HCT116 (cell line): ENCODE data around the gene SSR1.

ENCODE experiments used
- EZH2 ChIP-seq: fragments of 200-600 bp; sonication (generic); IDR thresholded peaks from 2 replicates; pipeline ENCODE4 v1.6.1; 2017; ENCODE audit warnings: antibody characterized with exemption, mixed run types
- POLR2A ChIP-seq: IDR thresholded peaks from 2 replicates; pipeline ENCODE4 v1.7.0; 2011; ENCODE audit warnings: borderline replicate concordance; ENCODE audit not compliant: insufficient read depth, insufficient read length; ENCODE audit errors: extremely low read depth
- TF ChIP-seq, protein P1 (sequence below): IDR thresholded peaks from 2 replicates; pipeline ENCODE4 v1.6.1; 2012
- TF ChIP-seq, protein P2 (sequence below): IDR thresholded peaks from 2 replicates; pipeline ENCODE4 v1.6.1; 2012
- TF ChIP-seq, protein P3 (sequence below), 3 experiments: fragments of 200-600 bp in 1 of 3; sonication (generic) in 1 of 3; IDR thresholded peaks in 2 of 3; conservative IDR thresholded peaks in 1 of 3; 2 replicates each; pipeline ENCODE4 v1.5.1; 2012 to 2017; ENCODE audit warnings: low read depth in 2 of 3, low read length in 2 of 3, antibody characterized with exemption in 1 of 3, borderline replicate concordance in 1 of 3, control low read depth in 1 of 3, mild to moderate bottlenecking in 1 of 3, mixed read lengths in 1 of 3, mixed run types in 1 of 3, moderate library complexity in 1 of 3; ENCODE audit not compliant: insufficient read depth in 1 of 3

DNA sequence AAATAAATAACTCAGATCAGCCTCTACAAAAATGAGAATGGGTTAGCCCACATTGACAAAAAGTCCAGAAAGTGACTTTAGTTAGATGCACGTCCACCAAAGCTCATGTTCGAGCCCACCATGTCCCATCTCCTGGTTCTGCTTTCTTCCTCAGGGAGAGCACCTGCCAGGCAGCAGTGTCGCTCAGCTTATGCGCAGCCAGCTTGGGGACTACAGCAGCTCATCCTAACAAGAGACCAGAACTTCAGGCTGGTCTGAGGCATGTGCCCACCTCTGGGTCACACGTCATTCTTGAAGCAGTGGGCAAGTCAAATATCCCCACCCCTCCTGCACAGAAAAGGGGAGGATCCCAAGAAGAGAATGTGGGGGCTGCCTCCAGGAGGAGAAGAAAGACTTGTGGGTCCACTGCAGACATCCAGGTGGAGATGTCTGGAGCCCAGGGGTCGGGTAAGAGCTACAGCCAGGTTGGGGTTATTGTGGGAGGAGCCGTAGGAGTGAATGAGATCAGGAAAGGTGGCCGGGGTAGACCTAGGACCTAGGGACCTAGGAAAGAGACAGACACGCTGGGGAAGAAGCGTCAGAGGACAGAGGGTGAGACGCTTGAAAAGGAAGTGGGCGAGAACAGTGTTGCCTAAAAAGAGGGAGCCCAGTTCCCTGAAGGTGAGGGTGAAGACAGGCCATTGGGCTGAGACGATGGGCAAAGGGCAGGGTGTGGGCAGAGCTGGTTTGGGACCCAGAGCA lies 52.5 kb downstream of the SSR1 start:
- TF ChIP-seq, protein P1, sequence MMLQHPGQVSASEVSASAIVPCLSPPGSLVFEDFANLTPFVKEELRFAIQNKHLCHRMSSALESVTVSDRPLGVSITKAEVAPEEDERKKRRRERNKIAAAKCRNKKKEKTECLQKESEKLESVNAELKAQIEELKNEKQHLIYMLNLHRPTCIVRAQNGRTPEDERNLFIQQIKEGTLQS, result no peak
- TF ChIP-seq POLR2A (no peak), EZH2 (no peak)
- TF ChIP-seq, protein P2, sequence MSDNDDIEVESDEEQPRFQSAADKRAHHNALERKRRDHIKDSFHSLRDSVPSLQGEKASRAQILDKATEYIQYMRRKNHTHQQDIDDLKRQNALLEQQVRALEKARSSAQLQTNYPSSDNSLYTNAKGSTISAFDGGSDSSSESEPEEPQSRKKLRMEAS, result no peak
- TF ChIP-seq, protein P3, sequence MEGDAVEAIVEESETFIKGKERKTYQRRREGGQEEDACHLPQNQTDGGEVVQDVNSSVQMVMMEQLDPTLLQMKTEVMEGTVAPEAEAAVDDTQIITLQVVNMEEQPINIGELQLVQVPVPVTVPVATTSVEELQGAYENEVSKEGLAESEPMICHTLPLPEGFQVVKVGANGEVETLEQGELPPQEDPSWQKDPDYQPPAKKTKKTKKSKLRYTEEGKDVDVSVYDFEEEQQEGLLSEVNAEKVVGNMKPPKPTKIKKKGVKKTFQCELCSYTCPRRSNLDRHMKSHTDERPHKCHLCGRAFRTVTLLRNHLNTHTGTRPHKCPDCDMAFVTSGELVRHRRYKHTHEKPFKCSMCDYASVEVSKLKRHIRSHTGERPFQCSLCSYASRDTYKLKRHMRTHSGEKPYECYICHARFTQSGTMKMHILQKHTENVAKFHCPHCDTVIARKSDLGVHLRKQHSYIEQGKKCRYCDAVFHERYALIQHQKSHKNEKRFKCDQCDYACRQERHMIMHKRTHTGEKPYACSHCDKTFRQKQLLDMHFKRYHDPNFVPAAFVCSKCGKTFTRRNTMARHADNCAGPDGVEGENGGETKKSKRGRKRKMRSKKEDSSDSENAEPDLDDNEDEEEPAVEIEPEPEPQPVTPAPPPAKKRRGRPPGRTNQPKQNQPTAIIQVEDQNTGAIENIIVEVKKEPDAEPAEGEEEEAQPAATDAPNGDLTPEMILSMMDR (IDR thresholded peaks at IDR 0.05 in 2 of 3, conservative IDR thresholded peaks at IDR 0.05 in 1 of 3; ENCODE audit: borderline replicate concordance in 1 of 3, insufficient read depth in 1 of 3, low read depth in 2 of 3, low read length in 2 of 3), result no peak
